Hematopoietic multipotent progenitor cell (in vitro differentiated cells): ENCODE measurements around the gene SPATA3. TPM values are rescaled to one million over a fixed set of nuclear protein-coding genes. Genes with fewer than 3 reads are reported as not detected.
"Not testable (repeated sequence)": the region's sequence is repeated elsewhere in the genome, so short reads cannot be mapped to it uniquely, and the experiment has no call there.

ENCODE experiments used
- DNase-seq, 3 donors: peaks; one replicate each; pipeline ENCODE4 v3.0.0-alpha.2; 2011 to 2015; ENCODE audit warnings: low read depth in 2 of 3, low spot score in 2 of 3
- total RNA-seq: library from RNA; depleted of rRNA; stranded (reverse); fragments of >200 nt; gene quantifications from one replicate; pipeline ENCODE4 v1.2.3, GENCODE V29; 2012

SPATA3 gene
- total RNA-seq, 1 donor, result not detected

- not testable (repeated sequence) for DNase-seq
Observed at GRCh38 chr2:230968314-230968713, 27.6 kb upstream of the SPATA3 start.

DNA sequence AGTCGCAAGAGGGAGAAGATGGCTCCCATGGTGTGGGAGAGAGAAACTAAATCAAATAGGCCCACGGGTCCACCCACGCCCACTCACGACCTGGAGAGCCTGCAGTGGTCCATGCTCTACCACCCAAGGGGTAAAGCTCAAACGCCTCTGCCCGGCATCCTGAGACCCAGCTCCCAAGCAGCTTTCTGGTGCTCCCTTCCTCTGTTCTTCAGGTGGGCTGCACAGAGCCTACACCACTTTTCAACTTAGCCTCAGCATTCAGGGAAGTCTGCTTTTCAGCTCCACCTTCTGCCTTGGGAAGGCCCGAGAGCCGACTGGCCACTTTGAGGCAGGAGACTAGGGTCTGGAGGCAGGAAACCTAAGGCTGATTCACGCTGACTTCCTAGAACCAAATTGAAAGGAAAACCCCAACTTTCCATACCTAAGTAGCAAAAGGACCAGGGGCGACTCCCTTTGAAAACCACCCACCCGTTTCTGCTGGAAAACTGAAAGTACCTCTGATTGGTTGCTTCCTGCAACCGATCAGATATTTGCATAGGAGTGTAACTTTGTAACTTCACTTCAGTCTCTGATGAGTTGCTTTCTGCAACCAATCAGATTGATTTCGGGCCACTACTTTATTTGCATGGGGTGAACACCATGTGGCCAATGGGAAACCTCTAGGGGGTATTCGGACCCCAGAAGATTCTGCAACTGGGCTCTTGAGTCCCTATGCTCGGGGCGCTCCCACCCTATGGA lies 26.8 kb upstream of the SPATA3 start:
- DNase-seq, result no peak

DNA sequence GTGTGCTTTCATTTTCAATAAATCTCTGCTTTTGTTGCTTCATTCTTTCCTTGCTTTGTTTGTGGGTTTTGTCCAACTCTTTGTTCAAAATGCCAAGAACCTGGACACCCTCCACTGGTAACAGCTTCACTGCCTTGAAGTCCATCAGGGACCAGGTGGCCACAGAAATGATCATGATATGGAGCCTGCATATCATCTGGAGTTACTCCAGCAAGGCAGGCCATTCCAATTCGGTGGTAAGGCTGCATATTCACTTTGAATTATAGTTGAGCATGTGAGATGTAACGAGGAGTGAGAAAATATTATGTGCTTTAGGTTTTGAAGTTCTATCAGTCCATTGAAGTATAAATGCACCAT lies 26.3 kb upstream of the SPATA3 start:
- DNase-seq, result no peak

DNA sequence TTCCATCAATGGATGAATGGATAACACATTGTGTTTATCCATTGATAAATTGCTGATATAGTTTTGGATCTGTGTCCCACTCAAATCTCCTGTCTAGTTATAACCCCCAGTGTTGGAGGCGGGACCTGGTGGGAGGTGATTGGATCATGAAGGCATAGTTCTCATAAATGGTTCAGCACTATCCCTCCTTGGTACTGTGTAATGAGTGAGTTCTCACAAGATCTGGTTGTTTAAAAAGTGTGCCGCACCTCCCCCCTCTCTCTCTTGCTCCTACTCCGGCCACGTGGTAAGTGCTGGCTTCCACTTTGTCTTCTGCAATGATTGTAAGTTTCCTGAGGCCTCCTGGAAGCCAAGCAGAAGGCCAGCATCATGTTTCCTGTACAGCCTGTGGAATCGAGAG lies 23.9 kb upstream of the SPATA3 start:
- no peak for DNase-seq

GRCh38 chr2:230974096-230974913 lies 21.6 kb upstream of the SPATA3 start:
- DNase-seq, result peak; percentile 49 to 55 (median 54)

DNA sequence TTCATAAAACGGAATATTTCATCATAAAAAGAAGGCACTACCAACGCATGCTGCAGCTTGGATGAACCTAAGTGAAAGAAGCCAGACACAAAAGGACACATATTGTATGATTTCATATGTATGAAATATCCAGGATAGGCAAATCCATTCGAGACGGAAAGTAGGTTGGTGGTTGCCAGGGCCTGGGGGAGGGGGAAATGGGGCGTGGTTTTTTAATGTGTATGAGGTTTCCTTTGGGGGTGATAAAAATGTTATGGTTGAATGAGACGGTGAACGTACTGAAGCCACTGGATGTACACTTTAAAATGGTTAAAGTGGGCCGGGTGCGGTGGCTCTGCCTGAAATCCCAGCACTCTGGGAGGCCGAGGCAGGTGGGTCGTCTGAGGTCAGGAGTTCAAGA lies 20.0 kb upstream of the SPATA3 start:
- DNase-seq, result no peak

DNA sequence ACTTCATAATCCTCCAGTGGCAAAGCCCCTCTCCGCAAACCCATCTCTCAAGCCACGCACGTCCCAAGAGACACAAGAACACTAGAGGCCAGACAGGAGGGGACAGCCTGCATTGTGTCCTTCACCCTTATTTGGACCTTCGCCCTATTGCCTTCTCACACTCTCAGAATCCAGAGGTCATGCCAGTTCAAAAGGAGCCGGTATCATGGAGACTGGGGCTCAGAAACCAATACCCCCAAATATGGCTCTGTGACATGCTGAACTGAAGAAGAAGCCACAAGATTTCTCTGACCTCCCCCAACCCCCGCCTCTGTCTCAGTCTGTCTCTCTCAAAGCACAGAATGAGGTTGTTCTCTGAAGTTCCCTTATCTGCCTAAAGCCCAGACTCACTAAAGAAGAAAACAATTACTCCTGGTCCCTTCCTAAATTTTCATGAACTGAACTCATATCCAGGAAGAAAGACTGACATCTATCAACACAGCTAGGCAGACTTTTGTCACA lies 19.2 kb upstream of the SPATA3 start:
- peak in 1 of 3 donors; percentile 25 for DNase-seq

- DNase-seq, result no peak
Observed at GRCh38 chr2:230980468-230980867, 15.5 kb upstream of the SPATA3 start.

- DNase-seq, result no peak
Observed at GRCh38 chr2:230981704-230982103, 14.2 kb upstream of the SPATA3 start.

GRCh38 chr2:230982126-230982525 lies 13.8 kb upstream of the SPATA3 start:
- no peak for DNase-seq

DNA sequence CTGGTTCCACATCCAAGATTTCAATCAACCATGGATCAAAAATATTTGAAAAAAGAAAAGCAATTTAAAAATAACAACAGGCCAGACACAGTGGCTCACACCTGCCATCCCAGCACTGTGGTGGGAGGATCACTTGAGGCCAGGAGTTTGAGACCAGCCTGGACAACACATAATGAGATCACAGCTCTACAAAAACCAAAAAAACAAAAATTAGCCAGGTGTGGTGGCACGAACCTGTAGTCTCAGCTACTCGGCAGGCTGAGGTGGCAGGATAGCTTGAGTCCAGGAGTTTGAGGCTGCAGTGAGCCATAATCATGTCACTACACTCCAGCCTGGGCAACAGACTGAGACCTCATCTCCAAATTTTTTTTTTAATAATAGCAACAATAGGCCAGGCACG lies 13.4 kb upstream of the SPATA3 start:
- no peak for DNase-seq

DNA sequence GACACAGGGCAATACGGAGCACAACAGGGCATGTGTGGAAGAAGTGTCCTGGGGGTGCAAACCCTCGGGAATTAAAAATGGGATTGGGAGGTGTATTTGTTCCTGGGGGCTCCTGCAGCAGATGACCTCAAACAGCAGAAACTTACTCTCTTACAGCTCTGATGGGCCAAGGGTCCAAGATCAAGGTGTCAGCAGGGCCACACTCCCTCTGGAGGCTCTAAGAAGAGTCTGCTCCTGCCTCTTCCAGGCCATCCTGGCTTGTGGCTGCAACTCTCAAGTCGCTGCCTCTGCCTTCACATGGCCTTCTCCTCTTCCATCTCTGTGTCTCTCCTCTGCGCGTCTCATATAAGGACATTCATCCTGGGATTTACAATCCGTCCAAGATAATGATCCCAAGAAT lies 12.4 kb upstream of the SPATA3 start:
- no peak for DNase-seq

- DNase-seq, result no peak
Observed at GRCh38 chr2:230984393-230985220, 11.3 kb upstream of the SPATA3 start.

- DNase-seq, result no peak
Observed at GRCh38 chr2:230985519-230986231, 10.2 kb upstream of the SPATA3 start.

GRCh38 chr2:230986520-230987136 lies 9.3 kb upstream of the SPATA3 start:
- DNase-seq, result no peak

- peak; percentile 50 to 65 (median 60) for DNase-seq
Observed at GRCh38 chr2:230987137-230988020, 8.5 kb upstream of the SPATA3 start.

DNA sequence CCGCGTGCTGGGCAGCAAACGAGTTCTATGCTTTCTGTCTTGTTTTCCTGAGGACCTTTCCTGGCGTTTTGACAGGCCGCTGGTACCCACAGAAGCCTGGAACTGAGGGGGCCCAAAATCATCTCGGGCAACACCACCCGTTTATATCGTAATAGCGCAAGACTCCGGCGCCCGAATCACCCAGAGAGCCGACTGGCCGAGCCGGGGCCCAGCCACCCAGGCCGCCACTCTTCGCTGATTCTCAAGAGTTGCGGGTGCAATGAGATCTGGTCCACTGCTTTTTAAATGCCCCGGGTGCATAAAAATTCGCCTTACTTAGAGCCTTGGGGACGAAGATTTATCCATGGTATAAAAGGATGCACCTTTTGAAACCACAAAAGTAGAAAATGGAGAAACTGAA lies 6.2 kb upstream of the SPATA3 start:
- no peak for DNase-seq

GRCh38 chr2:230990131-230990898 lies 5.6 kb upstream of the SPATA3 start:
- no peak for DNase-seq

DNA sequence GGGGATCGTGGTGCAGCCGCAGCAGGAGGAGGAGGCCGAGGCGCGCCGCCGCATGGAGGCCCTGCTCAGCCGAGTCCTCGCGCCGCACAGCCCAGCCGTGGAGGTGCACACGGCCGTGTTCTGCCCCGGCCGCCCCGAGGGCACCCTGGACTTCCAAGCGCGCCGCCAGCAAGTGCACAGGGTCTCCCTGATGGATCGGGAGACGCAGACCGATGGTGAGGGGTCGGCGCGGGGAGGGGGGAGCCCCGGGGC lies 5.1 kb upstream of the SPATA3 start:
- DNase-seq, result no peak
